ENCODE data around the gene NAV3. TPM values are rescaled to one million over a fixed set of nuclear protein-coding genes. Genes with fewer than 3 reads are reported as not detected.

NAV3 gene
- total and polyA plus RNA-seq, 2 experiments from 2014 or later = 4.0 to 12.0 TPM

GRCh38 chr12:77923882-77924281 is 93.2 kb downstream of the NAV3 start:
- H3K27ac Mint-ChIP-seq = peak overlapping the region; percentile 6; the same call in 1 of the 2 replicates
- Histone ChIP-seq H3K27me3 (ENCODE audit: insufficient read depth) (no peaks in the 10 kb centered on the region), H3K36me3 (ENCODE audit: insufficient read depth) (no peaks in the 10 kb centered on the region), H3K4me3 (no peak overlapping the region), H2AFZ (no peak overlapping the region), H3K4me2 (peak overlapping the region; percentile 11; the same call in 1 of the 2 replicates), H4K20me1 (replicated peaks; ENCODE audit: insufficient read depth) (no peaks in the 10 kb centered on the region), H3F3A (replicated peaks; ENCODE audit: low read depth) (no peaks in the 10 kb centered on the region), H3K9me2 (ENCODE audit: insufficient read depth) (no peaks in the 10 kb centered on the region), H3K79me2 (replicated peaks; ENCODE audit: insufficient read depth) (no peaks in the 10 kb centered on the region), H3K4me1 (ENCODE audit: insufficient read depth) (peaks cover 11% of the 10 kb centered on the region), H3K27ac (ENCODE audit: low read depth) (no peak overlapping the region)
- peaks cover 11% of the 10 kb centered on the region for H3K27me3 Mint-ChIP-seq (ENCODE audit: insufficient read depth, low read depth, poor library complexity)
- no peak for ATAC-seq
- H3K4me1 Mint-ChIP-seq = peaks cover 12% of the 10 kb centered on the region
- H3K36me3 Mint-ChIP-seq (ENCODE audit: low read depth) = no peaks in the 10 kb centered on the region
- H3K9me3 Mint-ChIP-seq = no peaks in the 10 kb centered on the region
- TF ChIP-seq JUNB (IDR thresholded peaks at IDR 0.05; ENCODE audit: unreplicated experiment) = no peak
- TF ChIP-seq POLR2AphosphoS5 (IDR thresholded peaks at IDR 0.05; ENCODE audit: low read depth) = no peak
- TF ChIP-seq ZNF462 (CRISPR knock-in tag; IDR thresholded peaks at IDR 0.05) = no peak
- no peak for TF ChIP-seq ETS1 (IDR thresholded peaks at IDR 0.05)
- TF ChIP-seq ZNF114 (CRISPR knock-in tag; IDR thresholded peaks at IDR 0.05) = no peak
- DNase-seq (ENCODE audit: low spot score) = no peak
- no peak overlapping the region for H3K4me3 Mint-ChIP-seq

GRCh38 chr12:77924703-77925102 is 94.0 kb downstream of the NAV3 start:
- H2AFZ ChIP-seq = no peak overlapping the region
- no peak overlapping the region for H3K4me2 ChIP-seq
- H3K4me1 Mint-ChIP-seq = peaks cover 12% of the 10 kb centered on the region
- no peak overlapping the region for H3K4me3 Mint-ChIP-seq
- no peaks in the 10 kb centered on the region for H3K36me3 Mint-ChIP-seq (ENCODE audit: low read depth)
- no peaks in the 10 kb centered on the region for H3K79me2 ChIP-seq (replicated peaks; ENCODE audit: insufficient read depth)
- no peaks in the 10 kb centered on the region; the same call in 2 of the 3 replicates for H3K9me3 Mint-ChIP-seq
- H3K4me3 ChIP-seq = no peak overlapping the region
- H3K27me3 Mint-ChIP-seq (ENCODE audit: insufficient read depth, low read depth, poor library complexity) = peaks cover 11% of the 10 kb centered on the region
- H3K27me3 ChIP-seq (ENCODE audit: insufficient read depth) = no peaks in the 10 kb centered on the region
- H3F3A ChIP-seq (replicated peaks; ENCODE audit: low read depth) = no peaks in the 10 kb centered on the region
- no peaks in the 10 kb centered on the region for H3K9me2 ChIP-seq (ENCODE audit: insufficient read depth)
- H3K4me1 ChIP-seq (ENCODE audit: insufficient read depth) = peaks cover 11% of the 10 kb centered on the region
- no peak overlapping the region for H3K27ac Mint-ChIP-seq
- no peaks in the 10 kb centered on the region for H3K36me3 ChIP-seq (ENCODE audit: insufficient read depth)
- H4K20me1 ChIP-seq (replicated peaks; ENCODE audit: insufficient read depth) = no peaks in the 10 kb centered on the region
- no peak overlapping the region for H3K27ac ChIP-seq (ENCODE audit: low read depth)
- DNase-seq (ENCODE audit: low spot score) (no peak), ATAC-seq (no peak)
- TF ChIP-seq CTCF (conservative IDR thresholded peaks at IDR 0.05; ENCODE audit: low read depth in 2 of 2) = no peak
- no peak for TF ChIP-seq EZH2phosphoT487 (IDR thresholded peaks at IDR 0.05; ENCODE audit: unreplicated experiment)
- no peak for TF ChIP-seq JUNB (IDR thresholded peaks at IDR 0.05; ENCODE audit: unreplicated experiment)
- TF ChIP-seq POLR2AphosphoS5 (IDR thresholded peaks at IDR 0.05; ENCODE audit: low read depth) = no peak
- TF ChIP-seq EZH2 (IDR thresholded peaks at IDR 0.05; ENCODE audit: low read depth, unreplicated experiment) = no peak
